ENCODE data around the gene TTC5.
A peak's percentile ranks its signal among the peaks of the same experiment; 100 is the strongest.
"Not testable (repeated sequence)": the region's sequence is repeated elsewhere in the genome, so short reads cannot be mapped to it uniquely, and the experiment has no call there.

The TTC5 gene

GRCh38 chr14:20274062-20274461, 31.7 kb downstream of the TTC5 start:
- no peak for TF ChIP-seq CTCF (IDR thresholded peaks at IDR 0.05; ENCODE audit: low read depth, low read length, missing control alignments)
- no peak for DNase-seq (ENCODE audit: low read depth)
- H3K4me3 ChIP-seq (ENCODE audit: low read depth, low read length), result no peak overlapping the region

- not testable (repeated sequence) for DNase-seq (ENCODE audit: low read depth); H3K4me3 ChIP-seq (ENCODE audit: low read depth, low read length)
Observed at GRCh38 chr14:20264361-20264760, 41.4 kb downstream of the TTC5 start.

- TF ChIP-seq CTCF (IDR thresholded peaks at IDR 0.05; ENCODE audit: low read depth, low read length, missing control alignments), result no peak
- no peak for DNase-seq (ENCODE audit: low read depth)
- no peak overlapping the region for H3K4me3 ChIP-seq (ENCODE audit: low read depth, low read length)
Observed at GRCh38 chr14:20262642-20263128, 43.1 kb downstream of the TTC5 start.

GRCh38 chr14:20247646-20248246, 58.0 kb downstream of the TTC5 start:
- H3K4me3 ChIP-seq (ENCODE audit: low read depth, low read length), result no peak overlapping the region
- no peak for DNase-seq (ENCODE audit: low read depth)
- peak; percentile 31 for TF ChIP-seq CTCF (IDR thresholded peaks at IDR 0.05; ENCODE audit: low read depth, low read length, missing control alignments)
